Uterus (tissue), 4 donors: ENCODE results near the gene GPHN. TPM values are rescaled to one million over a fixed set of nuclear protein-coding genes. Genes with fewer than 3 reads are reported as not detected.

Source experiments
- DNase-seq, 2 donors: peaks; one replicate each; pipeline ENCODE4 v3.0.0-alpha.2; 2019 to 2020
- H3K27ac ChIP-seq, 2 donors: fragments of 200-600 bp; sonication (generic); 1 replicate in 1 of 2; 2 replicates in 1 of 2; pipeline ENCODE4 v1.5.1; 2016 to 2018
- H3K27me3 ChIP-seq, 2 donors: fragments of 200-600 bp; sonication (generic); one replicate each; pipeline ENCODE4 v1.5.1; 2018 to 2019; ENCODE audit warnings: control low read depth in 1 of 2
- H3K36me3 ChIP-seq, 2 donors: fragments of 200-600 bp; sonication (generic); one replicate each; pipeline ENCODE4 v1.5.1; 2019; ENCODE audit warnings: control low read depth in 1 of 2
- H3K4me1 ChIP-seq, 2 donors: fragments of 200-600 bp; sonication (generic); one replicate each; pipeline ENCODE4 v1.5.1; 2018 to 2019; ENCODE audit warnings: control low read depth in 1 of 2
- H3K4me3 ChIP-seq, 2 donors: fragments of 200-600 bp; sonication (generic); 1 replicate in 1 of 2; 2 replicates in 1 of 2; pipeline ENCODE4 v1.5.1; 2018 to 2019; ENCODE audit warnings: mild to moderate bottlenecking in 1 of 2
- H3K9me3 ChIP-seq, 2 donors: fragments of 200-600 bp; sonication (generic); one replicate each; pipeline ENCODE4 v1.5.1; 2019; ENCODE audit warnings: control low read depth in 1 of 2
- CTCF ChIP-seq, 4 experiments: fragments of 200-600 bp in 2 of 4; fragments of 450-650 bp in 2 of 4; sonication (generic) in 2 of 4; IDR thresholded peaks; one replicate each; pipeline ENCODE4 v1.5.1; 2016 to 2019; ENCODE audit warnings: antibody characterized with exemption in 4 of 4, mild to moderate bottlenecking in 2 of 4, moderate library complexity in 1 of 4
- POLR2A ChIP-seq, 2 donors: fragments of 450-650 bp; IDR thresholded peaks; one replicate each; pipeline ENCODE4 v1.6.1; 2016; ENCODE audit warnings: antibody characterized with exemption in 2 of 2, mild to moderate bottlenecking in 1 of 2, moderate library complexity in 1 of 2
- intact Hi-C: fragments of 100-400 bp; cut with DNase I; formaldehyde crosslinking; loops from one replicate; pipeline ENCODE4 v1.15.1; 2023; ENCODE audit warnings: low total_unique reads
- total RNA-seq, 4 donors: library from RNA; depleted of rRNA in 3 of 4; stranded (reverse); fragments of >200 nt in 3 of 4; gene quantifications; one replicate each; pipeline versions ENCODE4 v1.1.0 to v1.2.4, GENCODE V29; 2014 to 2023
- donor health status: DM: yes; HTN: yes; CAD: no.

Gene GPHN
- total RNA-seq, 4 donors from 2014 or later, result 14.9 to 42.9 (median 19.1) TPM

GRCh38 chr14:66606826-66607225 lies 98.9 kb downstream of the GPHN start:
- intact Hi-C loops, result no loop called here
- H3K4me3 ChIP-seq, result no peak overlapping the region
- H3K4me1 ChIP-seq, result no peaks in the 10 kb centered on the region
- no peaks in the 10 kb centered on the region for H3K27me3 ChIP-seq
- no peaks in the 10 kb centered on the region for H3K9me3 ChIP-seq
- no peaks in the 10 kb centered on the region for H3K36me3 ChIP-seq
- TF ChIP-seq CTCF (IDR thresholded peaks at IDR 0.05), result no peak
- no peak for TF ChIP-seq POLR2A (IDR thresholded peaks at IDR 0.05)
- no peak for DNase-seq
- H3K27ac ChIP-seq, result no peak overlapping the region

GRCh38 chr14:66610154-66610563 lies 102.2 kb downstream of the GPHN start:
- no peak overlapping the region for H3K4me3 ChIP-seq
- no peaks in the 10 kb centered on the region for H3K27me3 ChIP-seq
- TF ChIP-seq CTCF (IDR thresholded peaks at IDR 0.05), result no peak
- TF ChIP-seq POLR2A (IDR thresholded peaks at IDR 0.05), result no peak
- H3K9me3 ChIP-seq, result no peaks in the 10 kb centered on the region
- intact Hi-C loops, result no loop called here
- H3K27ac ChIP-seq, result no peak overlapping the region
- no peaks in the 10 kb centered on the region for H3K36me3 ChIP-seq
- no peak for DNase-seq
- no peaks in the 10 kb centered on the region for H3K4me1 ChIP-seq

GRCh38 chr14:66613344-66613743 lies 105.4 kb downstream of the GPHN start:
- H3K27me3 ChIP-seq, result no peaks in the 10 kb centered on the region
- H3K36me3 ChIP-seq, result no peaks in the 10 kb centered on the region
- peaks cover 0 to 10% of the 10 kb centered on the region in 2 donors for H3K9me3 ChIP-seq
- intact Hi-C loops, result no loop called here
- no peak for TF ChIP-seq POLR2A (IDR thresholded peaks at IDR 0.05)
- no peak for TF ChIP-seq CTCF (IDR thresholded peaks at IDR 0.05)
- no peak overlapping the region for H3K4me3 ChIP-seq
- no peaks in the 10 kb centered on the region for H3K4me1 ChIP-seq
- H3K27ac ChIP-seq, result no peak overlapping the region
- no peak for DNase-seq

DNA sequence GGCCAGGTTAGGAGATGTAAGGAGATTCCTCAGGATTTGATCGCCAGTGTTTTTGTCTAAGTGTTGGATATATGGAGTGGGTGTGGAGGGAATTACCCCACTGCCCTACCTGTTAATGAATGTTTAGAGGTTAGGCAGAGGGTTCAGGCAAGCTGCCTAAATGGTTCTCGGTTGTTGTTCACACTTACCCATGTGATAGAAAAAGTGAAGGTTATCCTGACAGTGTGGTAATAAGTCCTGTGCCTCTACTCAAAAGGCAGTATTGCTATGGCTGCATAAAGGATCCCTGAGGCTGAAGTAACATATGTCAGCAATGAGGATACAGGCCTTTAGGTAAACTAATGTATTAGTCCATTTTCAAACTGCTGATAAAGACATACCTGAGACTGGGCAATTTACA lies 112.0 kb downstream of the GPHN start:
- no peak overlapping the region for H3K4me3 ChIP-seq
- no peak overlapping the region for H3K27ac ChIP-seq
- peaks cover 0 to 10% of the 10 kb centered on the region in 2 donors for H3K9me3 ChIP-seq
- H3K27me3 ChIP-seq, result no peaks in the 10 kb centered on the region
- DNase-seq, result no peak
- intact Hi-C loops, result no loop called here
- no peaks in the 10 kb centered on the region for H3K4me1 ChIP-seq
- TF ChIP-seq POLR2A (IDR thresholded peaks at IDR 0.05), result no peak
- no peak for TF ChIP-seq CTCF (IDR thresholded peaks at IDR 0.05)
- no peaks in the 10 kb centered on the region for H3K36me3 ChIP-seq

DNA sequence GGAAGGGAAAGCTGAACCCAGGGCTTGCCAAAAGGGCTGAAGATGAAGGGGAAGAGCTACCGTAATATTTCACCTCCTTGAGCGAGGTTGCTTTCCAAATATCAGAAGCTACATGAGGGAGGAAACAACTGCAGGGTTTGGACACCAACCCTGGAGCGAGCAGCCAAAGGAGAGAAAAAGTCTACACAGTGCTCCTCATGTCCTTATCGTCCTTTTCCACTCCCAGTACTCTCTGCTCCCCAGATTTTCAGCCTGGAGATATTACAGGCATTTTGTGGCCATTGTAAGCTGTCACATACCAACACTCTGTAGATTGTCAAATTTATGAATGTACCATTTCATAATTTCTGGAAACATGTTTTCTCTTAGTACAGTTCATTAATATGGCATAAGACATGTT lies 115.9 kb downstream of the GPHN start:
- no peak overlapping the region for H3K4me3 ChIP-seq
- peaks cover 0 to 4% of the 10 kb centered on the region in 2 donors for H3K4me1 ChIP-seq
- H3K9me3 ChIP-seq, result no peaks in the 10 kb centered on the region
- H3K27me3 ChIP-seq, result no peaks in the 10 kb centered on the region
- TF ChIP-seq POLR2A (IDR thresholded peaks at IDR 0.05) (no peak), CTCF (IDR thresholded peaks at IDR 0.05) (no peak)
- no peak overlapping the region for H3K27ac ChIP-seq
- intact Hi-C loops, result no loop called here
- DNase-seq, result no peak
- H3K36me3 ChIP-seq, result no peaks in the 10 kb centered on the region
